Stimulated activated CD4-positive, alpha-beta T cell treated with anti-CD3 and anti-CD28 coated beads, TNF-alpha, amount 100 ng/mL, for 24 hours (primary cell): Measurements from ENCODE around the gene DNAI1.
"Not testable (repeated sequence)": the region's sequence is repeated elsewhere in the genome, so short reads cannot be mapped to it uniquely, and the experiment has no call there.

Experiments
- DNase-seq, 3 experiments: peaks; one replicate each; pipeline ENCODE4 v3.0.0-alpha.2; 2020; ENCODE audit warnings: low read depth in 3 of 3

DNAI1 gene

GRCh38 chr9:34451135-34451534, 7.5 kb upstream of the DNAI1 start:
- no peak for DNase-seq

DNA sequence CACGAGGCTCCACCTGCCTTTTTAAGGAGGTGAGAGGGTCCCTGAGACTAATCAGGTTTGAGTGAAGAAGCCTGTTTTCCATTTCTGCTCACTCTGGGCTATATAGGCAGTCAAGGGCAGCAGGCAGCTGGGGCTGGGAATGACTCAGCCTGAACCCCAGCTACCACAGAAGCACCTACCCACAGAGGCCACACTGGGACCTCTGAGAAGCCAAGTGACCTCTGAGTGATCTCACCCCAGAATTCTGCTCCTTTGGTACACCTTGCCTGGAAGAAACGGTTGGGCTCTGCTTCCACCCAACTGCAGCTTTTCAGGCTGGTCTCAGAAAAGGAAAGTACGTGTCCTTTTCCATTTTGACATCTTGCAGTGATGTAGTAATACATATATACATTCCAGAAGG, 7.1 kb upstream of the DNAI1 start:
- DNase-seq, result no peak

DNA sequence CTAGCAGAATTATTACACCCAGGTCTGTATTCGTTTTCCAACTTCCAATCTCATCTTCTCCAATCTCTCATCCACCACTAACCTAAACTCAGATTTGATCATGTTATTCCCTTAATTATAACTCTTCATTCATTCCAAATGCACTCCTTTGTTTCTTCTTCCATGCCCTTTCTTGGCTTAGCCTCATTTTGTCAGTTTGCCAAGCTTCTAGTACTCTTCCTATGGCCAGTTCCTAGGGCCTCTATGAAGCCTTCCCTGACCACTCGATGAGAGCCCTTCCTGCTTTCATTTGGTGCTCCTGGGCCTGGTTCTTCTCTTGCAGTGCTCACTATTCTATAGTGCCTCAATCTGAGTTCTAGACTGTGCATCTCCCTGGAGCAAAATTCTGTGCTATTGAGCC, 6.0 kb upstream of the DNAI1 start:
- no peak for DNase-seq

- DNase-seq, result no peak
Measured at GRCh38 chr9:34454571-34455065, 4.0 kb upstream of the DNAI1 start.

DNA sequence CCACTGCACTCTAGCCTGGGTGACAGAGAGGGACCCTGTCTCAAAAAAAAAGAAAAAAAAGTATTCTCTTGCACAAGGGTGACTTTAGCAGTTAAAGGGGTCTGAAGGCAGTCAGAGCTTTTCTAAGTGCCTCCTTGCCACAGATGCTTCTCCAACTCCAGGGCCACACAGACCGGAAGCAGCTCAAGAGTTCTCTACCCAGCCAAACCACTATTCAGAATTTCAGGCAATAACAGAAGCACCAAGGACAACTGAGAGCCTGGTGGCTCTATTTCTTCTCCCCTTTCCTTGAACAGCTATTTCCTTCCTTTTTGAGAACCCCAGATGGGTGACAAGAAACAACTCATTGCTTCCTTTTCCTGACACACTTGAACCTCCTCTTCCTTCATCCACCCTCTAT, 2.5 kb upstream of the DNAI1 start:
- no peak for DNase-seq

DNA sequence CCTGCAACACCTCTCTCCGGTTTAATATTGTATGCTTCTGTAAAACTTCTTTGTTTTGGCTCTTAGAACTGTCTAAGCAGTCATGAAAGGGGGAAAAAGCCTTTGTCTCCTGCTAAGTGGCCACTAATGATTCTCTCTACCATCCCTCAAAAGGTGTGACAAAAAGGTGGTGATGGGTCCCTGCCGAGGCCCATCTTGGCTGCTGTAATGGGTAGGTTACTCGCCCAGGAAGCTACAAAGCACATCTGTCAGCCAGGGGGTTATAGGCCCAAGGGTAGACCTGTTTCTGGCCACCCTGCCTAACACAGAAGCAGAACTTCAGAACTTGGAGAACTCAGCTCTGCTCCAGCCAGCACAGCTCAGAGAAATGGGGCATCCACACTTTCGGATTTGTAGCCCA, 1.9 kb upstream of the DNAI1 start:
- DNase-seq, result no peak

DNA sequence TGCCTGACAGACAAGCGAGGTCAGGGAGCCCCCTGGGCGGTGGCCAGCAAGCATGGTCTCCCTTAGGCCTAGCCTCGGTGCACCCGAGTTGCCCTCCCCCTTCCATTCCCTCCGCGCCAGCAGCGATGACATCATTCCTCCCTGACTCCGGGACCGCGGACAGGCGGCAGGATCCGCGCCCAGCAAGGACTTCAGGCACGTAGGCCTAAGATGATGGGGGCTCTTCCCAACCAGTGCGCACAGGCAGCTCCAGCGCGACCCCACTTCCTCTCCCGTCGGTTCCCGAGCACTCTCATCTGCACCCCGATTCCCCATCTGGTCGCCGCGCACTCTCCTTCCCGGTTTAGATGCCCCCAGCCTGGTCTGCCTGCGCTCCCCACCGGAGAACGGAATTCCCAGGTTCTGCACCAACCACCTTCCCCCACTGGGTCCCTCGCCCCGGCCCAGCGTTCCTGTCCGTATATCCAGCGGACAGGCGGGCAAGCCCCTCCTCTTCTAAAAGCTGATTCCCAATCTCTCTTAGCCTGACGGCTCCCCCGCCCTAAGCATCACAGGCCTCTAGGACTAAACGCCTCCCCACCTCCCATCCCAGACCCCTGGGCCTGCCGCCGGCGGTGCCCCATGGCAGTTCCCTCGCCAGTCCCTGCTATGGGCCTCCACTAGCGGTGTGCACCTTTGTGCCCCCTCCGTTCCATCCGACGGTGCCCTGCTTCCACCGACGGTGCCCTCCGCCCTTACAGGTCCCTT, 1.2 kb upstream of the DNAI1 start:
- DNase-seq, result no peak

DNA sequence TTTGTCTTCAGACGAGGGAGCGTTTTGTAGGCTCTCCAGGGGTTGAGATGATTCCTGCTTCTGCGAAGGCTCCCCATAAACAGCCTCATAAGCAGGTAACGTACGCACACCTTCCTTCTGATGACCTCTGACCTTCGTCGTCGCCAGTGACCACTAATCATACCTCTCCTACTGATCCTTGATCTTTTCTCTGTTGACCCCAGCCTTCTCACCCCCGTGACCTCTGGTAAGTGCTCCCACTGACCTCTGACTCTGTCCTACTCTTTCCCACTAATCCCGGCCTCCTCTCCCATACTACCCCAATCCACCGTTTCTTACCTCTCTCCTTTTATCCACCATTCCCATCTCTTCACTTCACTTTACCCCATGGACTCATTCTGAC, 345 bp downstream of the DNAI1 start:
- DNase-seq, result no peak

DNA sequence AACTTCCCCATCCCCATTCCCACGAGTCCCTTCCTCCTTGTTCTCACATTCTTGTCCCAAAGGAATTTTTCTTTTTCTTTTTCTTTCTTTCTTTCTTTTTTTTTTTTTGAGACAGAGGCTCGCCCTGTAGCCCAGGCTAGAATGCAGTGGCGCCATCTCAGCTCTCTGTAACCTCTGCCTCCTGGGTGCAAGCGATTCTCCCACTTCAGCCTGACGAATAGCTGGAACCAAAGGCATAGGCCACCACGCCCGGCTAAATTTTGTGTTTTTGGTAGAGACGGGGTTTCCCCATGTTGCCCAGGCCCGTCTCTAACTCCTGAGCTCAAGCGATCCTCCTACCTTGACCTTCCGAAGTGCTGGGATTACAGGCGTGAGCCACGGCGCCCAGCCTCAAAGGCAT, 751 bp downstream of the DNAI1 start:
- DNase-seq, result no peak

GRCh38 chr9:34459941-34460340, 1.3 kb downstream of the DNAI1 start:
- no peak for DNase-seq

GRCh38 chr9:34463098-34463900, 4.7 kb downstream of the DNAI1 start:
- peak in 2 of 3 experiments; percentile 29 to 73 for DNase-seq

GRCh38 chr9:34463901-34464232, 5.3 kb downstream of the DNAI1 start:
- DNase-seq, result no peak

DNA sequence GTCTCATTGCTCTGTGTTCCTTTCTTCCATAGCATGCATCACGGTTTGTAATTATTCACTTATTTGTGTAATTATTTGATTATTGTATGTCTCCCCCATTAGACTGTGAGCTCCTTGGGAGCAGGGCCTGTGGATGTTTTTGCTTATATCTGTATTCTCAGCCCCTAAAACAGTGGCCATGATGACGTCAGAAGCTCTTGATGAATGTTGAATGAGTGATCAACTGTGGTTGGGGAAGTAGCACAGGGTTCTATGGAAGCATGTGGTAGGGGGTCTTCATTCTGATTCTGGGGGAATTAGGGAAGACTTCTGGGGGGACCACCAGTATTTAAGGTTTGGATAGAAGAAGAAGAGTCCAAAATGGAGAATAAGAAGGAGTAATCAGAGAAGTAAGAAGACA, 6.0 kb downstream of the DNAI1 start:
- DNase-seq, result no peak

DNA sequence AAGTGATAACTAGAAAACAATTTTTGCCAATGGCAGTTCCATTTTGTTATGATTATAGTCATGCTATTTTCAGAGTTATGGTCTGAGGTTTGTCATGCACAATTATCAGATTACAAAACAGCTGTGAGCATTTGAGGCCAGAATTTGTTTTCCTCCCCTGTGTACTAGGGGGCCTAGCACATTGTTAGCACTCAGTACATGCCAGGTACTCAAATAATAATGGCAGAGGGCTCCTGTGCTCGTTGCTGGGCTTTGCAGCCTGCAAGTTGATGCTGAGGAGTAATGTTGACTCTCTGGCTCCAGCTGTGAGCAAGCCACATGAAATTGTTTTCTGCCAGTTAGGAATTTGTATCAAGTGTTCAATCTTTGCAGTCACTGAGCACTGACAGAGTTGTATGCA, 6.9 kb downstream of the DNAI1 start:
- DNase-seq, result no peak

DNA sequence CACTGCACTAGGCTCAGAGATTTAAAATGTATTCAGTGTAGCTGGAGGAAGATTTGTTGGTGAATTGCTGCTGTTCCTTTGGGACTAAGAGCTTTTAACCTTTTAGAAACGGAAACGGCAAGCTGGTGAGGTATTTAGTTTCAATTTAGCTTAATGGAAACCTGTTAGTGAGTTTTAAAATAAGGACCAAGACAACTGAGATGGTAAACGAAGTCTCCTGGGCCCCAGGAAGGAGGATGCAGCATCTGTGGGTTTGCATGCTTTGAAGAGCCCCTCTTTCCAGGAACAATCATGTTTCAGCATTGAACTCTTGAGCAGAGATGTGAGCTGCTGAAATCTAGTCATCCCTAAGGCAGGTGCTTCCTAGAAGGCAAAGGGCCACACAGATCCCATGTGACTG, 16.5 kb downstream of the DNAI1 start:
- no peak for DNase-seq

- DNase-seq, result no peak
Measured at GRCh38 chr9:34477541-34477940, 18.9 kb downstream of the DNAI1 start.

GRCh38 chr9:34479431-34479866, 20.8 kb downstream of the DNAI1 start:
- DNase-seq, result no peak

DNA sequence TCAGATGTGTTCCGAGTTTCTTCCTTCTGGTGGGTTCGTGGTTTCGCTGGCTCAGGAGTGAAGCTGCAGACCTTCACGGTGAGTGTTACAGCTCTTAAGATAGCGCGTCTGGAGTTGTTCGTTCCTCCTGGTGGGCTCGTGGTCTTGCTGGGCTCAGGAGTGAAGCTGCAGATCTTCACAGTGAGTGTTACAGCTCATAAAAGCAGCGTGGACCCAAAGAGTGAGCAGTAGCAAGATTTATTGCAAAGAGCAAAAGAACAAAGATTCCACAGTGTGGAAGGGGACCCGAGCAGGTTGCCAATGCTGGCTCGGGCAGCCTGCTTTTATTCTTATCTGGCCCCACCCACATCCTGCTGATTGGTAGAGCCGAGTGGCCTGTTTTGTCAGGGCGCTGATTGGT, 23.0 kb downstream of the DNAI1 start:
- not testable (repeated sequence) for DNase-seq

GRCh38 chr9:34482746-34483145, 24.1 kb downstream of the DNAI1 start:
- not testable (repeated sequence) for DNase-seq

GRCh38 chr9:34484678-34485077, 26.1 kb downstream of the DNAI1 start:
- no peak for DNase-seq

GRCh38 chr9:34485822-34486221, 27.2 kb downstream of the DNAI1 start:
- DNase-seq, result no peak

- DNase-seq, result no peak
Measured at GRCh38 chr9:34486572-34486971, 28.0 kb downstream of the DNAI1 start.

DNA sequence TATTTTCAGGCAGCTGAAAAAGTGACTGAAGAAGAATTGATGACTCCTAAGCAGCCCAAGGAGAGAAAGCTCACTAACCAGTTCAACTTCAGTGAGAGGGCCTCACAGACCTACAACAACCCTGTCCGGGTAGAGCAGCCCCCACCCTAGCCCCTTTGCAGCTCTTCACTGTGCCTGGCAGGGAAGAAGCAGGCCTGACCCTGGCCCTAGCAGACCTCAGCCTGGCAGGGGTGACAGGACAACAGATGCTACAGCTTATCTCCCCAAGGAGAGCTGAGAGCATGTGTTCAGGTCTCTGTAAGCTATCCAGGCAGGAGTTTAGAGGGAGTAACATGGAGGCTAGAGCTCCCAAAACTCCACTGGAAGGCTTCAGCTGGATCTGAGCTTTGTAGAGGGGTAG, 31.8 kb downstream of the DNAI1 start:
- no peak for DNase-seq
